H9 (cell line): ENCODE measurements around the gene SRRT. TPM values are rescaled to one million over a fixed set of nuclear protein-coding genes. Genes with fewer than 3 reads are reported as not detected.

Experiments
- DNase-seq: peaks from one replicate; pipeline ENCODE4 v3.0.0-alpha.2; 2017
- H2AFZ ChIP-seq: one replicate; pipeline ENCODE4 v1.6.1; 2013; ENCODE audit warnings: mild to moderate bottlenecking, low read length, control low read depth, moderate library complexity
- H2AK5ac ChIP-seq: 2 replicates; pipeline ENCODE4 v1.6.1; 2013; ENCODE audit warnings: low read length, control low read depth, mixed read lengths; ENCODE audit not compliant: insufficient read length
- H2BK120ac ChIP-seq: one replicate; pipeline ENCODE4 v1.6.1; 2013; ENCODE audit warnings: low read depth, mild to moderate bottlenecking, low read length, control low read depth, inconsistent platforms; ENCODE audit not compliant: poor library complexity, severe bottlenecking
- H2BK12ac ChIP-seq: 2 replicates; pipeline ENCODE4 v1.6.1; 2013; ENCODE audit warnings: low read length, control low read depth, mixed read lengths, low read depth; ENCODE audit not compliant: insufficient read length
- H2BK15ac ChIP-seq: 2 replicates; pipeline ENCODE4 v1.6.1; 2013; ENCODE audit warnings: low read depth, low read length, control low read depth
- H2BK20ac ChIP-seq: one replicate; pipeline ENCODE4 v1.6.1; 2013; ENCODE audit warnings: low read depth, mild to moderate bottlenecking, low read length, control low read depth, inconsistent platforms; ENCODE audit not compliant: poor library complexity, severe bottlenecking
- H2BK5ac ChIP-seq: 2 replicates; pipeline ENCODE4 v1.6.1; 2013; ENCODE audit warnings: low read length, control low read depth, mixed read lengths; ENCODE audit not compliant: insufficient read length
- H3K14ac ChIP-seq: 2 replicates; pipeline ENCODE4 v1.6.1; 2013; ENCODE audit warnings: low read length, control low read depth; ENCODE audit not compliant: insufficient read depth
- H3K18ac ChIP-seq: 2 replicates; pipeline ENCODE4 v1.6.1; 2013; ENCODE audit warnings: low read depth, mild to moderate bottlenecking, mixed read lengths, low read length, control low read depth; ENCODE audit not compliant: insufficient read length
- H3K23ac ChIP-seq: 2 replicates; pipeline ENCODE4 v1.6.1; 2013; ENCODE audit warnings: low read length, control low read depth, mixed read lengths, low read depth; ENCODE audit not compliant: insufficient read length
- H3K23me2 ChIP-seq: 2 replicates; pipeline ENCODE4 v1.6.1; 2013; ENCODE audit warnings: low read depth, mild to moderate bottlenecking, mixed read lengths, low read length, control low read depth; ENCODE audit not compliant: insufficient read length, poor library complexity, severe bottlenecking
- H3K27ac ChIP-seq: 2 replicates; pipeline ENCODE4 v1.5.1; 2013; ENCODE audit warnings: low read length, control low read depth, mixed read lengths, low read depth; ENCODE audit not compliant: insufficient read length
- H3K27me3 ChIP-seq: 2 replicates; pipeline ENCODE4 v1.6.1; 2013; ENCODE audit warnings: low read length, control low read depth, inconsistent platforms; ENCODE audit not compliant: insufficient read depth
- H3K4ac ChIP-seq: 2 replicates; pipeline ENCODE4 v1.6.1; 2013; ENCODE audit warnings: low read depth, mild to moderate bottlenecking, control low read depth, inconsistent platforms, low read length, moderate library complexity
- H3K4me1 ChIP-seq: 2 replicates; pipeline ENCODE4 v1.6.1; 2013; ENCODE audit warnings: low read length, control low read depth, inconsistent platforms; ENCODE audit not compliant: insufficient read depth
- H3K4me2 ChIP-seq: 2 replicates; pipeline ENCODE4 v1.6.1; 2013; ENCODE audit warnings: low read length, control low read depth, mixed read lengths; ENCODE audit not compliant: insufficient read length, insufficient read depth
- H3K56ac ChIP-seq: 2 replicates; pipeline ENCODE4 v1.6.1; 2013; ENCODE audit warnings: low read depth, mild to moderate bottlenecking, mixed read lengths, low read length, control low read depth; ENCODE audit not compliant: insufficient read length
- H3K79me1 ChIP-seq: 2 replicates; pipeline ENCODE4 v1.6.1; 2013; ENCODE audit warnings: low read depth, mild to moderate bottlenecking, moderate library complexity, low read length, control low read depth, inconsistent platforms; ENCODE audit not compliant: insufficient read depth, poor library complexity, severe bottlenecking
- H3K79me2 ChIP-seq: 2 replicates; pipeline ENCODE4 v1.6.1; 2013; ENCODE audit warnings: low read length, control low read depth, inconsistent platforms; ENCODE audit not compliant: insufficient read depth
- H3K9ac ChIP-seq: 2 replicates; pipeline ENCODE4 v1.6.1; 2013; ENCODE audit warnings: low read length, control low read depth, mixed read lengths; ENCODE audit not compliant: insufficient read length; ENCODE audit errors: extremely low read depth
- H3K9me3 ChIP-seq: one replicate; pipeline ENCODE4 v1.6.1; 2013; ENCODE audit warnings: low read depth, low read length, inconsistent platforms; ENCODE audit not compliant: control insufficient read depth
- H3T11ph ChIP-seq: one replicate; pipeline ENCODE4 v1.6.1; 2013; ENCODE audit warnings: mild to moderate bottlenecking, low read length, control low read depth, inconsistent platforms
- H4K20me1 ChIP-seq: one replicate; pipeline ENCODE4 v1.6.1; 2013; ENCODE audit not compliant: control insufficient read depth, insufficient read length, insufficient read depth
- H4K5ac ChIP-seq: 2 replicates; pipeline ENCODE4 v1.6.1; 2013; ENCODE audit warnings: low read depth, mild to moderate bottlenecking, mixed read lengths, low read length, control low read depth; ENCODE audit not compliant: insufficient read length
- H4K8ac ChIP-seq: replicated peaks from 2 replicates; pipeline ENCODE4 v1.6.1; 2013; ENCODE audit warnings: low read length, control low read depth, mixed read lengths, low read depth; ENCODE audit not compliant: insufficient read length
- H4K91ac ChIP-seq: 2 replicates; pipeline ENCODE4 v1.6.1; 2013; ENCODE audit warnings: low read depth, mild to moderate bottlenecking, moderate library complexity, mixed read lengths, low read length, control low read depth; ENCODE audit not compliant: insufficient read length
- H3K27ac Mint-ChIP-seq, 3 experiments: 2 replicates in 2 of 3; 3 replicates in 1 of 3; pipeline ENCODE4 v1.8.0; 2020 to 2021; ENCODE audit warnings: mixed read lengths in 3 of 3, mild to moderate bottlenecking in 1 of 3, moderate library complexity in 1 of 3
- H3K27me3 Mint-ChIP-seq: 2 replicates; pipeline ENCODE4 v1.8.0; 2021; ENCODE audit warnings: low read depth, mild to moderate bottlenecking, moderate library complexity, mixed read lengths
- H3K36me3 Mint-ChIP-seq, 3 experiments: 2 replicates in 2 of 3; 3 replicates in 1 of 3; pipeline ENCODE4 v1.8.0; 2020 to 2021; ENCODE audit warnings: low read depth in 3 of 3, mixed read lengths in 3 of 3; ENCODE audit not compliant: insufficient read depth in 1 of 3
- H3K4me1 Mint-ChIP-seq, 2 experiments: 2 replicates each; pipeline ENCODE4 v1.8.0; 2020; ENCODE audit warnings: mixed read lengths in 2 of 2
- H3K4me3 Mint-ChIP-seq, 2 experiments: 2 replicates in 1 of 2; 3 replicates in 1 of 2; pipeline ENCODE4 v1.8.0; 2020 to 2021; ENCODE audit warnings: mild to moderate bottlenecking in 2 of 2, mixed read lengths in 2 of 2, moderate library complexity in 1 of 2
- H3K9me3 Mint-ChIP-seq, 2 experiments: 2 replicates in 1 of 2; 3 replicates in 1 of 2; pipeline ENCODE4 v1.8.0; 2020; ENCODE audit warnings: mild to moderate bottlenecking in 2 of 2, mixed read lengths in 2 of 2, moderate library complexity in 1 of 2
- WGBS: extraction: QIAGEN DNeasy Blood & Tissue Kit; methylation state at CpG from one replicate; pipeline ENCODE4 v1.1.7; 2013; ENCODE audit warnings: missing lambda C conversion rate, low lambda C conversion rate, mixed read lengths; ENCODE audit not compliant: insufficient read length; ENCODE audit errors: extremely low coverage; 5-methylcytosine and 5-hydroxymethylcytosine counted together
- total RNA-seq: library from RNA; stranded (reverse); gene quantifications from 2 replicates; pipeline ENCODE4 v1.2.1, GENCODE V29; 2021
- TF ChIP-seq, protein P1 (sequence below): fragments of 200-600 bp; sonication (generic); conservative IDR thresholded peaks from 3 replicates; pipeline ENCODE4 v1.8.0; 2021; ENCODE audit warnings: antibody characterized with exemption, mild to moderate bottlenecking

The SRRT gene
- total RNA-seq, 1 experiment from 2014 or later: 373 TPM

DNA sequence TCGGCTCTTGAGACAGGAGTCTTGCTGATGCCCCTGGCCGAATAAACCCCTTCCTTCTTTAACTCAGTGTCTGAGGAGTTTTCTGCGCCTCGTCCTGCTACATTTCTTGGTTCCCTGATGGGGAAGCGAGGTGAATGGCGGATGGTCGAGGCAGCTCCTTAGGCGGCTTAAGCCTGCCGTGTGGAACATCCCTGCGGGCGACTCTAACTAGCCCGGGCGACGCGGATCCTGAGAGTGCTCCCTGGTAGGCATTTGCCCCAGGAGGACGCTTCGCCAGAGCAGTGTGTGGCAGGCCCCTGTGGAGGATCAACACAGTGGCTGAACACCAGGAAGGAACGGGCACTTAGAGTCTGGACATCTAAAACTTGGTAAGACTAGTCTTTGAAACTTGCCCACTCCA lies 35.5 kb upstream of the SRRT start:
- Histone ChIP-seq H3K79me1 (no peaks in the 10 kb centered on the region), H4K91ac (no peak overlapping the region), H3T11ph (no peak overlapping the region), H3K4ac (no peak overlapping the region), H3K23ac (no peak overlapping the region), H3K9me3 (no peaks in the 10 kb centered on the region), H2BK120ac (no peak overlapping the region), H3K4me1 (peaks cover 3% of the 10 kb centered on the region; the same call in 1 of the 2 replicates), H2BK15ac (no peak overlapping the region), H3K56ac (no peak overlapping the region), H2AFZ (no peak overlapping the region), H3K18ac (no peak overlapping the region), H3K9ac (no peak overlapping the region), H2AK5ac (no peak overlapping the region), H3K27ac (no peak overlapping the region), H4K5ac (no peak overlapping the region), H4K20me1 (no peaks in the 10 kb centered on the region), H2BK5ac (no peak overlapping the region), H3K14ac (no peak overlapping the region), H3K23me2 (peaks cover 4% of the 10 kb centered on the region), H3K4me2 (no peak overlapping the region), H4K8ac (no peak overlapping the region), H3K27me3 (no peaks in the 10 kb centered on the region), H3K79me2 (no peaks in the 10 kb centered on the region), H2BK20ac (no peak overlapping the region), H2BK12ac (no peak overlapping the region)
- TF ChIP-seq, protein P1, sequence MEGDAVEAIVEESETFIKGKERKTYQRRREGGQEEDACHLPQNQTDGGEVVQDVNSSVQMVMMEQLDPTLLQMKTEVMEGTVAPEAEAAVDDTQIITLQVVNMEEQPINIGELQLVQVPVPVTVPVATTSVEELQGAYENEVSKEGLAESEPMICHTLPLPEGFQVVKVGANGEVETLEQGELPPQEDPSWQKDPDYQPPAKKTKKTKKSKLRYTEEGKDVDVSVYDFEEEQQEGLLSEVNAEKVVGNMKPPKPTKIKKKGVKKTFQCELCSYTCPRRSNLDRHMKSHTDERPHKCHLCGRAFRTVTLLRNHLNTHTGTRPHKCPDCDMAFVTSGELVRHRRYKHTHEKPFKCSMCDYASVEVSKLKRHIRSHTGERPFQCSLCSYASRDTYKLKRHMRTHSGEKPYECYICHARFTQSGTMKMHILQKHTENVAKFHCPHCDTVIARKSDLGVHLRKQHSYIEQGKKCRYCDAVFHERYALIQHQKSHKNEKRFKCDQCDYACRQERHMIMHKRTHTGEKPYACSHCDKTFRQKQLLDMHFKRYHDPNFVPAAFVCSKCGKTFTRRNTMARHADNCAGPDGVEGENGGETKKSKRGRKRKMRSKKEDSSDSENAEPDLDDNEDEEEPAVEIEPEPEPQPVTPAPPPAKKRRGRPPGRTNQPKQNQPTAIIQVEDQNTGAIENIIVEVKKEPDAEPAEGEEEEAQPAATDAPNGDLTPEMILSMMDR: no peak
- no peak for DNase-seq
- peak overlapping the region in 1 of 3 experiments; percentile 44; a peak in 1 of 7 replicates for H3K27ac Mint-ChIP-seq
- no peaks in the 10 kb centered on the region for H3K27me3 Mint-ChIP-seq
- no CpG with 5 or more reads among the region's 18 CpGs for WGBS
- H3K9me3 Mint-ChIP-seq: no peaks in the 10 kb centered on the region
- H3K4me3 Mint-ChIP-seq: no peak overlapping the region
- peaks cover under 1 to 2% (median 1%) of the 10 kb centered on the region in 3 experiments; a peak in 5 of 7 replicates for H3K36me3 Mint-ChIP-seq
- H3K4me1 Mint-ChIP-seq: peaks cover 35 to 36% of the 10 kb centered on the region in 2 experiments
